Endodermal cell (in vitro differentiated cells): ENCODE data around the gene CHPF2. TPM values are rescaled to one million over a fixed set of nuclear protein-coding genes. Genes with fewer than 3 reads are reported as not detected.

Source experiments
- DNase-seq: peaks from one replicate; pipeline ENCODE4 v3.0.0-alpha.2; 2017
- H3K27ac ChIP-seq: 2 replicates; pipeline ENCODE4 v1.5.1; 2013; ENCODE audit warnings: mild to moderate bottlenecking, low read depth, low read length, moderate library complexity
- H3K27me3 ChIP-seq: 2 replicates; pipeline ENCODE4 v1.6.1; 2013; ENCODE audit warnings: mild to moderate bottlenecking, low read length, moderate library complexity; ENCODE audit not compliant: insufficient read depth, control insufficient read depth, poor library complexity, severe bottlenecking
- H3K36me3 ChIP-seq: 2 replicates; pipeline ENCODE4 v1.7.0; 2013; ENCODE audit warnings: mild to moderate bottlenecking, low read length, moderate library complexity; ENCODE audit not compliant: control insufficient read depth, insufficient read depth
- H3K4me1 ChIP-seq: one replicate; pipeline ENCODE4 v1.7.0; 2013; ENCODE audit warnings: low read length; ENCODE audit not compliant: control insufficient read depth, insufficient read depth
- H3K4me3 ChIP-seq: 2 replicates; pipeline ENCODE4 v1.5.1; 2013; ENCODE audit warnings: mild to moderate bottlenecking, low read length, moderate library complexity
- H3K9ac ChIP-seq: 2 replicates; pipeline ENCODE4 v1.6.1; 2013; ENCODE audit warnings: mild to moderate bottlenecking, low read length, moderate library complexity; ENCODE audit not compliant: poor library complexity, severe bottlenecking; ENCODE audit errors: extremely low read depth
- H3K9me3 ChIP-seq: 2 replicates; pipeline ENCODE4 v1.6.1; 2013; ENCODE audit warnings: mild to moderate bottlenecking, low read length, moderate library complexity; ENCODE audit not compliant: control insufficient read depth
- H3K27ac Mint-ChIP-seq: 2 replicates; pipeline ENCODE4 v1.8.0; 2020; ENCODE audit warnings: mixed read lengths
- H3K27me3 Mint-ChIP-seq: 2 replicates; pipeline ENCODE4 v1.8.0; 2021; ENCODE audit warnings: mild to moderate bottlenecking, mixed read lengths; ENCODE audit not compliant: insufficient read depth
- H3K36me3 Mint-ChIP-seq: 2 replicates; pipeline ENCODE4 v1.8.0; 2020; ENCODE audit warnings: low read depth, mixed read lengths
- H3K4me1 Mint-ChIP-seq: 2 replicates; pipeline ENCODE4 v1.8.0; 2020; ENCODE audit warnings: mixed read lengths
- H3K4me3 Mint-ChIP-seq: 2 replicates; pipeline ENCODE4 v1.8.0; 2020; ENCODE audit warnings: mild to moderate bottlenecking, moderate library complexity, mixed read lengths
- H3K9me3 Mint-ChIP-seq: 2 replicates; pipeline ENCODE4 v1.8.0; 2020; ENCODE audit warnings: mild to moderate bottlenecking, mixed read lengths
- WGBS, 2 experiments: methylation state at CpG; one replicate each; pipeline versions ENCODE4 v1.1.5 to v1.1.7; 2013; ENCODE audit warnings: missing lambda C conversion rate in 2 of 2, mixed read lengths in 1 of 2; ENCODE audit not compliant: insufficient coverage in 1 of 2, insufficient read length in 1 of 2; 5-methylcytosine and 5-hydroxymethylcytosine counted together
- total RNA-seq, 2 donors: library from RNA; stranded (reverse); fragmentation: NEBNext Ultra II Directional in 1 of 2; extraction: Animal tissue kit (Norgen Biotek cat#: 25700) in 1 of 2; gene quantifications; 2 replicates in 1 of 2; 3 replicates in 1 of 2; pipeline ENCODE4 v1.2.1, GENCODE V29; 2021
- TF ChIP-seq, protein P1 (sequence below): fragments of 200-600 bp; sonication (generic); conservative IDR thresholded peaks from 2 replicates; pipeline ENCODE4 v1.5.0; 2021; ENCODE audit warnings: antibody characterized with exemption, mild to moderate bottlenecking

The CHPF2 gene
- total RNA-seq, 2 donors from 2014 or later = 31.9 to 35.6 TPM

DNA sequence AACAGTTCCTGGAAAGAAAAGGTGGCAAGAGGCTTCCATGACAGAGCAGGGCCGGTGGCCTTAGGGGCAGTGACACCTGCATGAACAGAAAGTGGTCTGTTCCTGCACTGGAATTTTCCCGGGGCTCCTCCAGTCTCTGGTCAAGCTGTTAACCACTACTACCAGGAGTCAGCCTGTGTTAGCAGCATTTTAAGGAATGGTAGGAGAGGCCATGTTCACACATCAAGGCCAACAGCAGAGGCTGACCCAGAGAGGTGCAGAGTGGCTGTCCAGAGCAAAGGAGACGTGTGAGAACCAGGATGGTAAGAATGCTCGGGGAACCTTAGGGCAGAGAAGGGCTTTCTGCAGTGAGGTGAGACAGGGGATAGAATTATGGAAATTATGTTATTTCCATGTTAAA, 30.5 kb upstream of the CHPF2 start:
- Mint-ChIP-seq H3K27me3 (peaks cover 53% of the 10 kb centered on the region), H3K4me3 (no peak overlapping the region), H3K4me1 (peaks cover 3% of the 10 kb centered on the region), H3K36me3 (no peaks in the 10 kb centered on the region), H3K27ac (no peak overlapping the region), H3K9me3 (no peaks in the 10 kb centered on the region)
- Histone ChIP-seq H3K27me3 (peaks cover 6% of the 10 kb centered on the region), H3K9me3 (no peaks in the 10 kb centered on the region), H3K4me3 (no peak overlapping the region), H3K4me1 (no peaks in the 10 kb centered on the region), H3K9ac (no peak overlapping the region), H3K27ac (no peak overlapping the region), H3K36me3 (no peaks in the 10 kb centered on the region)
- WGBS, 2 experiments = 90 to 96% methylated on average over 3 to 4 of the region's 4 CpGs
- TF ChIP-seq, protein P1, sequence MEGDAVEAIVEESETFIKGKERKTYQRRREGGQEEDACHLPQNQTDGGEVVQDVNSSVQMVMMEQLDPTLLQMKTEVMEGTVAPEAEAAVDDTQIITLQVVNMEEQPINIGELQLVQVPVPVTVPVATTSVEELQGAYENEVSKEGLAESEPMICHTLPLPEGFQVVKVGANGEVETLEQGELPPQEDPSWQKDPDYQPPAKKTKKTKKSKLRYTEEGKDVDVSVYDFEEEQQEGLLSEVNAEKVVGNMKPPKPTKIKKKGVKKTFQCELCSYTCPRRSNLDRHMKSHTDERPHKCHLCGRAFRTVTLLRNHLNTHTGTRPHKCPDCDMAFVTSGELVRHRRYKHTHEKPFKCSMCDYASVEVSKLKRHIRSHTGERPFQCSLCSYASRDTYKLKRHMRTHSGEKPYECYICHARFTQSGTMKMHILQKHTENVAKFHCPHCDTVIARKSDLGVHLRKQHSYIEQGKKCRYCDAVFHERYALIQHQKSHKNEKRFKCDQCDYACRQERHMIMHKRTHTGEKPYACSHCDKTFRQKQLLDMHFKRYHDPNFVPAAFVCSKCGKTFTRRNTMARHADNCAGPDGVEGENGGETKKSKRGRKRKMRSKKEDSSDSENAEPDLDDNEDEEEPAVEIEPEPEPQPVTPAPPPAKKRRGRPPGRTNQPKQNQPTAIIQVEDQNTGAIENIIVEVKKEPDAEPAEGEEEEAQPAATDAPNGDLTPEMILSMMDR = no peak
- DNase-seq = no peak

DNA sequence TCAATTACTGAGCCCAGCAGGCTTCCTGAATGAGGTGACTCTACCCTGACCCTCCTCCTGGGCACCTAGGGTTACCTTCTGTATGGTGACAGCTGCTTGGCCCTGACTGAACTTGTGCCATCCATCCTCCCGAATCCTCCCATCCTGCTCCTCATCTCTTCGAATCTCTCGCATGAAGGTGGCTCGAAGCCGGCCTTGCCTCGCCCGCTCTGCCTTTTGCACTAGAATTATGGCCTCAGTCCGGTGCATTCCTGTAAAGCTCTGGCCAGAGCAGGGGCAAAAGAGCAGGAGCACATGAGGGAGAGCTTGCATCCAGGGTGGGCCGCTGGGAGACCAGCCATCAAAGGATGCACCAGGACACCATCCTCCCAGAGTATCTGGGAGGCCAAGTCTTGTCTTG, 29.4 kb upstream of the CHPF2 start:
- no peak overlapping the region for H3K27ac Mint-ChIP-seq
- WGBS, 2 experiments = 94 to 95% methylated on average over 5 to 9 of the region's 9 CpGs
- no peaks in the 10 kb centered on the region for H3K36me3 Mint-ChIP-seq
- Histone ChIP-seq H3K4me1 (no peaks in the 10 kb centered on the region), H3K9ac (no peak overlapping the region), H3K27ac (no peak overlapping the region), H3K27me3 (peaks cover 6% of the 10 kb centered on the region), H3K4me3 (no peak overlapping the region), H3K36me3 (no peaks in the 10 kb centered on the region), H3K9me3 (no peaks in the 10 kb centered on the region)
- TF ChIP-seq, protein P1 = no peak
- H3K4me1 Mint-ChIP-seq = peaks cover 3% of the 10 kb centered on the region
- H3K9me3 Mint-ChIP-seq = no peaks in the 10 kb centered on the region
- DNase-seq = no peak
- peaks cover 56% of the 10 kb centered on the region for H3K27me3 Mint-ChIP-seq
- H3K4me3 Mint-ChIP-seq = no peak overlapping the region

DNA sequence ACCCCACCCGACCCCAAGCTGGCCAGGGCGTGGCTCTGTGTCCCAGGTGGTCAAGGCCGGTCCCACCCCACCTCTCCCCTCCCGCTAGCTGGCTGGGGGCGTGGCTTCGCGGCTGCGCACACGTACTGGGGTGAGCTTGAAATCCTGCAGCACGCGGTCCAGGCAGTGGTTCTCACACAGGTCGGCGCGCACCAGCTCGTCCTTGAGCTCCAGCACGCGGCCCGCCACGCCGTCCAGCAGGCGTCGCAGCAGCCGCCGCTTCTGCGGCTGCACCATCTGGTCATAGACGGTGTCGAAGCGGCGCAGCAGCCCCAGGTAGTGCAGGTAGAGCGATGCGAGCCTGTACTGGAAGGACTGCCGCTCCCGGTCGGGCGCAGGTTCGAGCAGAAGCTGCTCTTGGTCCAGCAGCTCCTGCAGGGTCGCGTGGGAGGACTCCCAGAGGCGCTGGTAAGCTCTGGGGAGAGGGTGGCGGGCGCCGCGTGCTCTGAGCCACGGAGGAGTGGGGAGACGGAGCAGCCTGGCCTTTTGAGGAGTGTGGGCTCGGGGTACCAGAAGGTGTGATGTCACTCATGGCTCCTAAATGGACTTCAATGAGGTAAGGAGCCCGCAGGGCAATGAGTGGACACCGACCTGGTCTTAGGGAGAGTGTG, 27.8 kb upstream of the CHPF2 start:
- H3K27ac ChIP-seq = no peak overlapping the region
- no peak overlapping the region for H3K4me3 Mint-ChIP-seq
- H3K4me1 Mint-ChIP-seq = peaks cover 1% of the 10 kb centered on the region
- H3K4me3 ChIP-seq = no peak overlapping the region
- TF ChIP-seq, protein P1 = no peak
- no peaks in the 10 kb centered on the region for H3K36me3 ChIP-seq
- H3K27ac Mint-ChIP-seq = no peak overlapping the region
- no peaks in the 10 kb centered on the region for H3K9me3 Mint-ChIP-seq
- WGBS, 2 experiments = 92 to 93% methylated on average over 46 to 48 of the region's 48 CpGs
- DNase-seq = no peak
- H3K27me3 ChIP-seq = peaks cover 6% of the 10 kb centered on the region
- H3K27me3 Mint-ChIP-seq = peaks cover 53% of the 10 kb centered on the region
- no peaks in the 10 kb centered on the region for H3K36me3 Mint-ChIP-seq
- peaks cover 2% of the 10 kb centered on the region for H3K4me1 ChIP-seq
- H3K9me3 ChIP-seq = no peaks in the 10 kb centered on the region
- no peak overlapping the region for H3K9ac ChIP-seq
